D341Med (cell line): ENCODE data around the gene C12orf76.
"Not testable (repeated sequence)": the region's sequence is repeated elsewhere in the genome, so short reads cannot be mapped to it uniquely, and the experiment has no call there.

Source experiments
- DNase-seq: peaks from one replicate; pipeline ENCODE4 v3.0.0; 2012; ENCODE audit warnings: low spot score

The C12orf76 gene

DNA sequence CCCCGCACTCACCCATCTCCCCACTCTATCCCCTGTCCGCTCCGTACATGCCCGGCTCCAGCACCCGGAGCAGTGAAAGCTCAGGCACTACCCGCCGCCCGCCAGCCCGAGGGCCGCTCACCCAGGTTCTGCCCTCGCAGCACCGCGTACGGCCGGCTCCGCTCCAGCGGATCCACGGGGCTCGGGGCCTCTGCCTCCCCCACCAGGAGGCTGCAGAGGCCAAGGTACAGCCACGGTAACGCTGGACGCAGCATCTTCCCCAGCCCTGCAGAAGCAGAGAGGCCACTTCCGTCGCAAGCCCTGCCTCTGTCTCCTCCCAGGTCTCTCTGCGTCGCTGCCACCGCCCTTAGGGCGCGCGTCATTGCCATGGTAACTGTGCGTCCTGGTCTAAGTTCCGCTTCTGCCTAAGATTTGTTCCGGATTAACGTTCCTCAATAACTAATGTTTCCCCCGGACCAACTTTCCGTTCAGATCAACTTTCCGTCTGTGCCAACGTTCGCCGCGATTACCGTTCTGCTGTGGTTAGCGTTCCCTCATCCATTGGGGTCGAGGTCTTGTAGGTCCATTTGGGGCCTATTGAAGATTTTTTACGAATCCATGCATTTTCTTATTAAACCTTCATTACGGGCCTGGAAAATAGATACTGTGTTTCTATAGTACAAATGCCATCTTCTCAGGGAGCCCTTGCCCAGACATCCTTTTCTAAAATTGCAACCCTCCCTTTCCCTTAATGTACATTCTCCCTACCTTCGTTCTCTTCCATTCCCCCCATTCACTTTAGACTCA, at the start of gene C12orf76:
Gene C12orf76 (minus strand): TSS at position 281 of the 786 bp plus-strand sequence. CDS start 27 bp downstream, at position 254.
- DNase-seq: peak; percentile 94

DNA sequence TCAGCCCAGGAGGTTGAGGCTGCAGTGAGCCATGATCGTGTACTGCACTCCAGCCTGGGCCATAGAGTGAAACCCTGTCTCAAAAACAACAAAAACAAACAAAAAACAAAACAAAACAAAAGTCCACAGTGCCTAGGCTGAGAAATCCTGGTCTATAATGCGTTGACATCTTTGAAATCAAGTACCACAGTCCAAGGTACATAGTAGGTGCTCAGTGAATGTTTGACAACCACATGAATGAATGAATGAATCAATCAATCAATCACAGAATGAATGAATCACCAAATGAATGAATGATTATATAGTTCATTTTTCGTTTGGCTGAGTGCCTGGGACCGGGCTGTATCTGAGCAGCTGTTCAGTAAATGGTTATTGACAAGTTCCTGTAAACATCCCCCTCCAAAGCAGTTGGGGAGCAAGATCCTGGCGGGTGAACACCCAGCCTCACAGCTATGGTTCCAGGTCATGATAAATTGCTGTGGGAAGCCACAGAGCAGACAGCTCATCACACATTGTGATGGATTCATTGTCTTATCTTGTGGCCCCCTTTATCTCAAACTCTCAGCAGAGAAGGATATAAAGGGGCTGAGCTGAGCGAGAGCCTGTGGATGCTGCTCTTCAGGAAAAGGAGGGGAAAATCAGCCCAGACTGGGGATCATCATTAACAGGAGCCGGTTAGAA, 45.4 kb upstream of the C12orf76 start:
- no peak for DNase-seq

DNA sequence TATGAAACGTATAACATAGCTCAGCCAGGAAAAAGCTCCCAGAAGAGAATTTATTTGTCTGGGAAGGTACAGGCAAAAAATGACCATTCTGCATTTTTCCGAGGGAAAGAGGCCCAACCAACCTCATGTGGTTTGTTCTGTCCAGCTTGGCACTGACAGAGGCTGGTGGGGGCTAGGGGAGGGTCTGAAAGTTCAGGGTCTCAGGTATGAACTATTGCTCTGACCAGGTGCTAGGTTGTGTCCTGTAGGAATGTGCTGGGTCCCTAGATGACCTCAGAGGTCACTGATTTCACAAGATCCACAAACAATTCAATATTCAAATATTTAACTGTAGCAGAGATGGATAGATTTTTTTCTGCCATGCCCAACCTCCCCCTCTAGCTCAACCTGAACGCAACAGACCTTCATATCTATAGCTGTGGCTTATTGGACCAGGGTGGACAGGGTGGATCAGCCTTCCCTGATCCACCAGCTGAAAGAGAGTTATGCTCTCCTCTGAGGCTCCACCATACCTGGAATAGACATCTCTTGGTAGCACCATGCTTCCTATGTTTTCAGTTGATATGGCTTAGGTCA, 42.9 kb upstream of the C12orf76 start:
- DNase-seq: no peak

DNA sequence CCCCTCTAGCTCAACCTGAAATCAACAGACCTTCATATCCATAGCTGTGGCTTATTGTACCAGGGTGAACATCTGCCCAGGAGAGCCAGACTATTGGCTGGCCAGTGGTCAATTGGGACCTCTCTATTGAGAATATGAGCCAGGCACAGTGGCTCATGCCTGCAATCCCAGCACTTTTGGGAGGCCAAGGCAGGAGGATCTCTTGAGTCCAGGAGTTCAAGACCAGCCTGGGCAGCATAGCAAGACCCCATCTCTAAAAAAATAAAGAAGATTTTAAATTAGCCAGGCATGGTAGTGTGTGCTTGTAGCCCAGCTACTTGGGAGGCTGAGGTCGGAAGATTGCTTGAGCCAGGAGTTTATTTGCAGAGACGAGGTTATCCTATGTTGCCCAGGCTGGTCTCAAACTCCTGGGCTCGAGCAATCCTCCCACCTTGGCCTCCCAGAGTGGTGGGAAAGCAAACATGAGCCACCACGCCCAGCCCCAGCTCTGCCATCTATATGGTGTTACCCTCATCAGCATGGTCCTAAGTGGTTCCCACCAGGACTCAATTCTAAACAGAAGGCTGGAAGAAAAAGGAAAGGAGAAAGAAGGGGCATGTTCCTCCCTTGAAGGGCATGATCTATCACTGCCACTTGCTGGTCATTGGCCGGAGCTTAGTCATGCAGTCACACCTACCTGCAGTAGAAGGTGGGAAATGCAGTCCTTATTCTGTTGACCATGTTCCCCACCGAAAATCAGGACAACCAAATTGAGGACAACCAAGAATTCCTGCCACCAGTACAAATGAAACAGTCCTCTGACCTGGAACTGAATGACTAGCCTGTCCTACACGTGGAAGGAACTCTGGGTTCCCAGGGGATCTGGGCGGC, 42.2 kb upstream of the C12orf76 start:
- DNase-seq: no peak

- DNase-seq: no peak
Measured at GRCh38 chr12:110088936-110089335, 40.6 kb upstream of the C12orf76 start.

DNA sequence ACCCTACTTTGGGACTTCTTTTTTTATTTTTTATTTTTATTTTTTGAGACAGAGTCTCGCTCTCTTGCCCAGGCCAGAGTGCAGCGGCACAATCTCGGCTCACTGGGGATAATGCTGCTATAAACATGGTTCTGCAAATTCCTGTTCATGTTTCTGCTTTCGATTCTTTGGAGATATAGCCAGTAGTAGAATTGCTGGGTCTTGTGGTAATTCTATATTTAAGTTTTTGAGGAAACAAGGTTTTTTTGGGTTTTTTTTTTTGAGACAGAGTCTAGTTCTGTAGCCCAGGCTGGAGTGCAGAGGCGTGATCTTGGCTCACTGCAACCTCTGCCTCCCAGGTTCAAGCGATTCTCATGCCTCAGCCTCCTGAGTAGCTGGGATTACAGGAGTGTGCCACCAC, 39.9 kb upstream of the C12orf76 start:
- DNase-seq: not testable (repeated sequence)

GRCh38 chr12:110084314-110085015, 36.1 kb upstream of the C12orf76 start:
- no peak for DNase-seq

GRCh38 chr12:110080410-110080809, 32.1 kb upstream of the C12orf76 start:
- no peak for DNase-seq

GRCh38 chr12:110079477-110080400, 31.4 kb upstream of the C12orf76 start:
- no peak for DNase-seq

GRCh38 chr12:110077800-110078199, 29.5 kb upstream of the C12orf76 start:
- DNase-seq: no peak

DNA sequence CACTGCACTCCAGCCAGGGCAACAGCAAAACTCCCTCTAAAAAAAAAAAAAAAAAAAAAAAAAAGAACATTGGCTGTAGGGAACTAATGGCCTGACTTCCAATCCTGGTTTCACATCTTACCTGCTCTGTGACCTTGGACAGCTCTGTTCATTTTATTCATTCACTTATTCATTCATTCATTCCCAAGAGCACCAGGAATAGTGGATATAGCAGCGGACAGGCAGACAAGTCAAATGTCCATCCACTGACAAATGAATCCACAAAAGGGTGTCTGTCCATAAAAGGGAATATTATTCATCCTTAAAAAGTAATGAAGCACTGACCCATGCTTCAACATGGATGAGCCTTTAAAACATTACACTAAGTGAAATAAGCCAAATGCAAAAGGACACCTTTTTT, 27.6 kb upstream of the C12orf76 start:
- no peak for DNase-seq

- no peak for DNase-seq
Measured at GRCh38 chr12:110074089-110074488, 25.8 kb upstream of the C12orf76 start.

GRCh38 chr12:110073049-110073831, 24.9 kb upstream of the C12orf76 start:
- no peak for DNase-seq

- DNase-seq: not testable (repeated sequence)
Measured at GRCh38 chr12:110072636-110073035, 24.3 kb upstream of the C12orf76 start.

- no peak for DNase-seq
Measured at GRCh38 chr12:110071967-110072366, 23.6 kb upstream of the C12orf76 start.

- no peak for DNase-seq
Measured at GRCh38 chr12:110071504-110071903, 23.2 kb upstream of the C12orf76 start.

DNA sequence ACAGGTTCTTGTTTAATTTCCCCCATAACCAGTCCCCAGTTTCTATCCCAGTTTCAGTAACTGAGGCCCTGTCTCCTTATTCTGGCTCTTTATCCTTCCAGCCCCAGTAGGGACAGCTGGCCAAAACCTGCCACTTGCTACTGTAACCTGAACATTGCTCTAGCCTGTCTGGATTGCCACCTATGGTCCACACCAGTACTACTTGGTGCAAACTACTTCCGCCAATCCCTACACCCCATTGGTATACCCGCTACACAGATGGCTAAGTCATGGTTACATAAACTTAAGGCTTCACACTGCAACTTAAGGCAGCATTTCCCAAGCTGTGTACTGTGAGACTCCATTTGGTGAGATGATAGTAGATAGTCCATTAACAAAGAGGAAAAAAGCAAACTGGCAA, 20.3 kb upstream of the C12orf76 start:
- no peak for DNase-seq

- DNase-seq: not testable (repeated sequence)
Measured at GRCh38 chr12:110068115-110068514, 19.8 kb upstream of the C12orf76 start.

- DNase-seq: no peak
Measured at GRCh38 chr12:110067531-110067930, 19.2 kb upstream of the C12orf76 start.

DNA sequence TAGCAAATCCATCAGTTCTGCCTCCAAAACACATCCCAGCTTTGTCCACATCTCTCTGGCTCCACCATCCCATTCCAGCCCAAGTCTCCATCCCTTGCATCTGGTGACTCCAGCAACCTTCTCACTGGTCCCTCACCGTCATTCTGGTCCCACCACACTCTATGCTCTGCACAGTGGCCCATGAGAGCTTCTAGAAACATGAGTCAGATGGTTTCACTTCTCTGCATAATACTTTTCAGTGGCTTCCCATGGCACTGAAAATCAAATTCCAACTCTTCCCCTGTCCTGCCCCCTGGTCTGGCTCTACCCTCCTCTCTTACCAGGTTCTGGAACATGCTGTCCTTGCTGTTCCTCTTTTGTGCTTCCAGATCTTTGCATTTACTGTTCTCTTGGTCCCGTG, 17.2 kb upstream of the C12orf76 start:
- DNase-seq: no peak
